PC-9 (cell line): ENCODE data around the gene ECE1. TPM values are rescaled to one million over a fixed set of nuclear protein-coding genes. Genes with fewer than 3 reads are reported as not detected.

Experiments
- BruUV-seq: library from RNA; stranded (reverse); fragments of 400-500 nt; replicated peaks from 2 replicates; lab custom pipeline; 2021; lab: Mats Ljungman, UMichigan
- CTCF ChIA-PET: fragments of 300-600 bp; sonication (Branson Sonifier 250); formaldehyde crosslinking; loops from one replicate; lab custom pipeline; 2022; ENCODE audit warnings: antibody characterized with exemption; lab: Charles Lee
- POLR2A ChIA-PET: fragments of 300-600 bp; sonication (Branson Sonifier 250); formaldehyde crosslinking; loops from one replicate; lab custom pipeline; 2022; ENCODE audit warnings: antibody characterized with exemption; ENCODE audit not compliant: unreplicated experiment; lab: Charles Lee
- DNase-seq, 2 experiments: peaks; one replicate each; pipeline versions ENCODE4 v3.0.0 to v3.0.0-alpha.2; 2015 to 2022; ENCODE audit warnings: mixed read lengths in 1 of 2
- H2AFZ ChIP-seq: fragments of 200-600 bp; sonication (generic); 2 replicates; pipeline ENCODE4 v1.8.1; 2017; ENCODE audit warnings: antibody characterized with exemption
- H3F3A ChIP-seq: fragments of 200-600 bp; sonication (generic); 2 replicates; pipeline ENCODE4 v1.8.1; 2017; ENCODE audit warnings: antibody characterized with exemption, mild to moderate bottlenecking, low read depth; ENCODE audit not compliant: insufficient read depth
- H3K27ac ChIP-seq: fragments of 200-600 bp; sonication (generic); 2 replicates; pipeline ENCODE4 v1.6.1; 2016; ENCODE audit warnings: mixed run types
- H3K27me3 ChIP-seq: fragments of 200-600 bp; sonication (generic); 2 replicates; pipeline ENCODE4 v1.6.1; 2016; ENCODE audit warnings: low read depth, mixed run types; ENCODE audit not compliant: insufficient read depth
- H3K36me3 ChIP-seq: fragments of 200-600 bp; sonication (generic); 2 replicates; pipeline ENCODE4 v1.6.1; 2016; ENCODE audit warnings: low read depth, mixed run types
- H3K4me1 ChIP-seq: fragments of 200-600 bp; sonication (generic); replicated peaks from 2 replicates; pipeline ENCODE4 v1.6.1; 2016; ENCODE audit warnings: mixed run types; ENCODE audit not compliant: insufficient read depth
- H3K4me2 ChIP-seq: fragments of 200-600 bp; sonication (generic); 2 replicates; pipeline ENCODE4 v1.6.1; 2017; ENCODE audit warnings: mixed run types
- H3K4me3 ChIP-seq: fragments of 200-600 bp; sonication (generic); 2 replicates; pipeline ENCODE4 v1.6.1; 2016; ENCODE audit warnings: mixed run types
- H3K79me2 ChIP-seq: fragments of 200-600 bp; sonication (generic); 2 replicates; pipeline ENCODE4 v1.6.1; 2017; ENCODE audit warnings: low read depth, mixed run types
- H3K9me2 ChIP-seq: fragments of 200-600 bp; sonication (generic); 2 replicates; pipeline ENCODE4 v1.8.1; 2017; ENCODE audit warnings: mild to moderate bottlenecking; ENCODE audit not compliant: insufficient read depth
- H3K9me3 ChIP-seq: fragments of 200-600 bp; sonication (generic); 2 replicates; pipeline ENCODE4 v1.8.1; 2016; ENCODE audit warnings: low read depth; ENCODE audit not compliant: insufficient read depth
- H4K20me1 ChIP-seq: fragments of 200-600 bp; sonication (generic); 2 replicates; pipeline ENCODE4 v1.8.1; 2017; ENCODE audit not compliant: insufficient read depth
- EZH2 ChIP-seq: fragments of 200-600 bp; sonication (generic); IDR thresholded peaks from 2 replicates; pipeline ENCODE4 v1.8.0; 2017; ENCODE audit warnings: antibody characterized with exemption, low read depth
- intact Hi-C: fragments of 100-400 bp; cut with micrococcal nuclease; formaldehyde crosslinking; loops from one replicate; pipeline ENCODE4 v1.10.0; 2022; ENCODE audit not compliant: unreplicated experiment
- total RNA-seq: library from RNA; stranded (reverse); gene quantifications from 2 replicates; pipeline ENCODE4 v1.2.3, GENCODE V29; 2021
- TF ChIP-seq, protein P1 (sequence below): fragments of 200-600 bp; sonication (generic); conservative IDR thresholded peaks from 2 replicates; pipeline ENCODE4 v1.6.1; 2017; ENCODE audit warnings: mixed run types, antibody characterized with exemption, mild to moderate bottlenecking, moderate library complexity

ECE1 gene
- total RNA-seq, 1 experiment from 2014 or later = 80.8 TPM

DNA sequence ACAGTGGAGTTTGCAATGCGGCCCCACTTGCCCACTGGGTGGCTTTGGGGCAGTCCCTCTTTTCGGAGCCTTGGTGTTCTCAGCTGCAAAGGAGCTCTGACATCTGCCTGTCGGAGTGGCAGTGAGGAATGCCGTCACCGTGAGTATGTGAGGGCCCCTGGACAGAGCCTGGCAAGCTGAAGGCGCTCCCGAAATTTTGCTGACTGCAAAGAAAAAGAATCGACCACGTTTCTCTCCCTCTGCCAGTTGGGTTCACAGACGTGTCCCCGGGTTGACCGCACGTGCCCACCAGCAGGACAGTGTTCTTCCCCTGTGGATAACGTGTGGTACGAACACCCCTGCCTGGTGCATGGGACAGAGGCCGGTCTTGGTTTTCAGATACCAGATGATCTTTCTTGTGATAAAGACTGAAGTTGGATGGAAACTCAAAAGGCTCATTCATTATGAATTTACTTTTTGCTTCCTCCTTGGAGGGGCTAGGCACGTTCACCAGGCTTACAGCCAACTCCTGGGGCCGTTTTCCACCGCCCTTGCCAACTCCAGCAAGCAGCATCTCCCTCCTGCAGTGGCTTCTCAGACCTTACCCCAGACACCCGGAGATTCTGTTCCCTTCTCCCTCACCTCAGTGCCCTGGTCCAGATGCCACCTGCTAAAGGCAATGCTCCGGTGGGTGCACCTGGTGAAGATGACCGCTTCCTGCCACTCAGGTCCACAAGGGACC lies 29.7 kb downstream of the ECE1 start:
- Histone ChIP-seq H3K79me2 (no peaks in the 10 kb centered on the region), H3K4me1 (peaks cover 26% of the 10 kb centered on the region), H3F3A (no peaks in the 10 kb centered on the region; the same call in 1 of the 2 replicates), H3K36me3 (no peaks in the 10 kb centered on the region), H4K20me1 (no peaks in the 10 kb centered on the region), H3K27ac (peak overlapping the region; percentile 96; the same call in 1 of the 2 replicates), H3K9me2 (no peaks in the 10 kb centered on the region), H3K4me2 (no peak overlapping the region), H2AFZ (no peak overlapping the region), H3K9me3 (no peaks in the 10 kb centered on the region), H3K4me3 (no peak overlapping the region), H3K27me3 (no peaks in the 10 kb centered on the region)
- POLR2A ChIA-PET = interaction anchor here (0.6 kb wide), 1 partner anchor 488 kb away, joined by 3 read pairs; no protein-coding TSS in a partner anchor
- intact Hi-C loops = loop anchor here (2.0 to 10.0 kb wide), 3 partner anchors 64 to 1154 kb away; no protein-coding TSS in a partner anchor
- no TSS peak for BruUV-seq
- peak in 1 of 2 experiments; percentile 17 for DNase-seq
- TF ChIP-seq, protein P1, sequence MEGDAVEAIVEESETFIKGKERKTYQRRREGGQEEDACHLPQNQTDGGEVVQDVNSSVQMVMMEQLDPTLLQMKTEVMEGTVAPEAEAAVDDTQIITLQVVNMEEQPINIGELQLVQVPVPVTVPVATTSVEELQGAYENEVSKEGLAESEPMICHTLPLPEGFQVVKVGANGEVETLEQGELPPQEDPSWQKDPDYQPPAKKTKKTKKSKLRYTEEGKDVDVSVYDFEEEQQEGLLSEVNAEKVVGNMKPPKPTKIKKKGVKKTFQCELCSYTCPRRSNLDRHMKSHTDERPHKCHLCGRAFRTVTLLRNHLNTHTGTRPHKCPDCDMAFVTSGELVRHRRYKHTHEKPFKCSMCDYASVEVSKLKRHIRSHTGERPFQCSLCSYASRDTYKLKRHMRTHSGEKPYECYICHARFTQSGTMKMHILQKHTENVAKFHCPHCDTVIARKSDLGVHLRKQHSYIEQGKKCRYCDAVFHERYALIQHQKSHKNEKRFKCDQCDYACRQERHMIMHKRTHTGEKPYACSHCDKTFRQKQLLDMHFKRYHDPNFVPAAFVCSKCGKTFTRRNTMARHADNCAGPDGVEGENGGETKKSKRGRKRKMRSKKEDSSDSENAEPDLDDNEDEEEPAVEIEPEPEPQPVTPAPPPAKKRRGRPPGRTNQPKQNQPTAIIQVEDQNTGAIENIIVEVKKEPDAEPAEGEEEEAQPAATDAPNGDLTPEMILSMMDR = no peak
- no peak for TF ChIP-seq EZH2
- CTCF ChIA-PET = interaction anchor here (1.5 to 1.7 kb wide), 2 partner anchors 8 to 10 kb away, joined by 8 to 13 read pairs; no protein-coding TSS in a partner anchor

DNA sequence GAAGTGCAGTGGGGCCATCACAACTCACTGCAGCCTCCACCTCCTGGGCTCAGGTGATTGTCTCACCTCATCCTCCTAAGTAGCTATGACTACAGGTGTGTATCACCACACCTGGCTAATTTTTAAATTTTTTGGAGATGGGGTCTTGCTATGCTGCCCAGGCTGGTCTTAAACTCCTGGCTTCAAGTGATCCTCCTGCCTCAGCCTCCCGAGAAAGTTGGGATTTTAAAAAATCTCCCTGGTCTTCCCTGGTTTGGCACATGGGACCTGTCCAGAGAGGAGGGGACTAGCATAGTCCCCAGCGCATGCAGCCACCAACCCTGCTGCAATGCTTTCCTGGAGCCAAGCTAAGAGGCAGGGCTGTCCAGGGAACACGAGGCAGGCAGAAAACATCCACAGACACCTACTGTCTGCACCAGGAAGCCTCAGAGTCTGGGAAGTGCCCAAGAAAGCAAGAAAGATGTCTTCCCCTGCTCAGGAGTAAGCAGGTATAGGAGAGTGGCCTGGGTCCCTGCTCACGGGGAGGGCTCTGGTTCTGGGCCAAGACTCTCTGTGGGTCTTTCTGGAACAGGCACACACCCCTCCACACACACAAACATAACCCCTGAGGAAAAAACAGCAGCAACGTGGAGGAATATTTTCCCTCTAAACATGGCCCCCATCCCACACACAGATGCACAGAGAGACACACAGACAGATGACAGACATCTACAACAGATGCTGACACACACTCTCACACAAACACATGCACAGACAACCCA lies 30.8 kb downstream of the ECE1 start:
- Histone ChIP-seq H3K27me3 (no peaks in the 10 kb centered on the region), H4K20me1 (no peaks in the 10 kb centered on the region), H3K27ac (no peak overlapping the region), H3F3A (no peaks in the 10 kb centered on the region; the same call in 1 of the 2 replicates), H3K4me1 (peaks cover 26% of the 10 kb centered on the region), H3K4me2 (no peak overlapping the region), H2AFZ (no peak overlapping the region), H3K9me2 (no peaks in the 10 kb centered on the region), H3K36me3 (no peaks in the 10 kb centered on the region), H3K9me3 (no peaks in the 10 kb centered on the region), H3K4me3 (no peak overlapping the region), H3K79me2 (no peaks in the 10 kb centered on the region)
- BruUV-seq = no TSS peak
- TF ChIP-seq EZH2 = no peak
- TF ChIP-seq, protein P1 = no peak
- CTCF ChIA-PET = interaction anchor here (0.7 kb wide), 1 partner anchor 35 kb away, joined by 15 read pairs; no protein-coding TSS in a partner anchor
- DNase-seq = no peak
- POLR2A ChIA-PET = no interaction called here
- intact Hi-C loops = loop anchor here (2.0 to 10.0 kb wide), 3 partner anchors 65 to 1155 kb away; no protein-coding TSS in a partner anchor

DNA sequence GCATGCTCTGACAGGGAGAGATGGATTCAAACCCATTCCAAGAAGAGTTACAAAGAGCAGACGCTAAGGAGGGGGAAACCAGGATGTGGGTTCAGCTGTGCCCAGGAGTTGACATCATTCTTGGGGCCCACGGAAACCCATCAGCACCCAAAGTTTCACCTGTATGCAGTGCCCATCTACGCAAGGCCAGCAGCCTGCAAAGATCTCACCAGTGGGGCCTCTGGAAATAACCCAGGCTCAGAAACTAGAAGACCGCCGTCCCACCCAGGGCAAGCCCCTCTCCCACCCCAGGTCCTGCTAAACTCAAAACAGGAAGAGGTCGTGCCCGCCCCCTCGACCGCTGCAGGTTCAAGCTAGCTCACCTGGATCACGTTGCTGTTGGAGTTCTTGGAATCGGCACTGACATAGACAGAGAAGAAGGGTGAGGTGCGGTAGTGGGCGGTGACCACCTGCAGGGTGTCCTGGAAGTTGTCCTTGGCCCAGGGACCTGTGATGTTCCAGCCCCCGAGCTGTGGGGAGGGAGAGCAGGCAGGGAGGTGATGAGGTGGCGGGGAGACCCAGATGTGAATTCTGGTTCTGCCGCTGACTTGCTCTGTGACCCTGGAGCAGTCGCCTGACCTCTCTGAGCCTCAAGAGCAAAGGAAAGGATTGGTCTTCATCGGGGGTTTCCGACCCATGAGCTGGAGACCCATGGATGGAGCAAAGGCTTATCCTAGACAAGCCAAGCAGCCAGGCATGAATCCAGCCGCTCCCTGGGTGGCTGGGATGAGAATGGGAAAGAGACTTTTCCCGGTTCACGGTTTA lies 31.7 kb downstream of the ECE1 start:
- H3K9me2 ChIP-seq = no peaks in the 10 kb centered on the region
- no peak overlapping the region for H3K4me2 ChIP-seq
- no peak overlapping the region for H3K27ac ChIP-seq
- no peak for TF ChIP-seq EZH2
- TF ChIP-seq, protein P1 = no peak
- H3K9me3 ChIP-seq = no peaks in the 10 kb centered on the region
- POLR2A ChIA-PET = no interaction called here
- no peak overlapping the region for H2AFZ ChIP-seq
- no peaks in the 10 kb centered on the region for H4K20me1 ChIP-seq
- no peaks in the 10 kb centered on the region; the same call in 1 of the 2 replicates for H3F3A ChIP-seq
- DNase-seq = no peak
- H3K27me3 ChIP-seq = no peaks in the 10 kb centered on the region
- no peak overlapping the region for H3K4me3 ChIP-seq
- H3K79me2 ChIP-seq = no peaks in the 10 kb centered on the region
- no TSS peak for BruUV-seq
- no peaks in the 10 kb centered on the region for H3K36me3 ChIP-seq
- intact Hi-C loops = no loop called here
- CTCF ChIA-PET = no interaction called here
- H3K4me1 ChIP-seq = peaks cover 26% of the 10 kb centered on the region
